CD14-positive monocyte (primary cell): ENCODE results near the gene FLNA. TPM values are rescaled to one million over a fixed set of nuclear protein-coding genes. Genes with fewer than 3 reads are reported as not detected.
"Not testable (repeated sequence)": the region's sequence is repeated elsewhere in the genome, so short reads cannot be mapped to it uniquely, and the experiment has no call there.

ENCODE experiments used
- DNase-seq, 3 donors: peaks; one replicate each; pipeline ENCODE4 v3.0.0-alpha.2; 2011 to 2022
- H2AFZ ChIP-seq: 2 replicates; pipeline ENCODE4 v1.6.0; 2012; ENCODE audit warnings: mild to moderate bottlenecking, low read depth, low read length, inconsistent platforms; ENCODE audit not compliant: insufficient read depth, poor library complexity, severe bottlenecking
- H3K27ac ChIP-seq, 2 donors: 1 replicate in 1 of 2; 2 replicates in 1 of 2; pipeline ENCODE4 v1.5.1; 2012 to 2013; ENCODE audit warnings: low read length in 2 of 2, control low read depth in 1 of 2, inconsistent platforms in 1 of 2, low read depth in 1 of 2, mild to moderate bottlenecking in 1 of 2
- H3K27me3 ChIP-seq, 2 donors: one replicate each; pipeline versions ENCODE4 v1.6.0 to v1.6.1; 2011 to 2013; ENCODE audit warnings: low read length in 2 of 2; ENCODE audit not compliant: control insufficient read depth in 2 of 2, insufficient read depth in 2 of 2
- H3K36me3 ChIP-seq, 2 donors: replicated peaks in 1 of 2; 1 replicate in 1 of 2; 2 replicates in 1 of 2; pipeline versions ENCODE4 v1.5.1 to v1.6.1; 2012 to 2013; ENCODE audit warnings: low read length in 2 of 2, control low read depth in 1 of 2, inconsistent platforms in 1 of 2, mild to moderate bottlenecking in 1 of 2; ENCODE audit not compliant: insufficient read depth in 2 of 2, control insufficient read depth in 1 of 2
- H3K4me1 ChIP-seq, 2 donors: 1 replicate in 1 of 2; 2 replicates in 1 of 2; pipeline versions ENCODE4 v1.5.1 to v1.6.1; 2012 to 2013; ENCODE audit warnings: low read length in 2 of 2, control low read depth in 1 of 2, inconsistent platforms in 1 of 2, mild to moderate bottlenecking in 1 of 2, moderate library complexity in 1 of 2; ENCODE audit not compliant: insufficient read depth in 2 of 2, control insufficient read depth in 1 of 2
- H3K4me2 ChIP-seq: replicated peaks from 2 replicates; pipeline ENCODE3; 2012; ENCODE audit warnings: low read length, moderate library complexity, mild to moderate bottlenecking; ENCODE audit not compliant: poor library complexity, severe bottlenecking; ENCODE audit errors: extremely low read depth
- H3K4me3 ChIP-seq, 3 experiments: fragments of 200-600 bp in 1 of 3; sonication (generic) in 1 of 3; replicated peaks in 1 of 3; 1 replicate in 2 of 3; 2 replicates in 1 of 3; pipeline ENCODE4 v1.5.1; 2011 to 2013; ENCODE audit warnings: low read length in 3 of 3, mild to moderate bottlenecking in 3 of 3, control low read depth in 2 of 3, low read depth in 2 of 3, inconsistent platforms in 1 of 3, moderate library complexity in 1 of 3
- H3K79me2 ChIP-seq: 2 replicates; pipeline ENCODE4 v1.6.0; 2012; ENCODE audit warnings: mild to moderate bottlenecking, control low read depth, inconsistent platforms, low read length, moderate library complexity; ENCODE audit not compliant: insufficient read depth
- H3K9ac ChIP-seq: 2 replicates; pipeline ENCODE4 v1.6.0; 2017; ENCODE audit warnings: low read length, mild to moderate bottlenecking; ENCODE audit not compliant: insufficient read depth, poor library complexity, severe bottlenecking
- H3K9me3 ChIP-seq, 2 donors: replicated peaks in 1 of 2; 1 replicate in 1 of 2; 2 replicates in 1 of 2; pipeline versions ENCODE4 v1.5.1 to v1.6.1; 2012 to 2013; ENCODE audit warnings: low read length in 2 of 2, control low read depth in 1 of 2; ENCODE audit not compliant: control insufficient read depth in 1 of 2, insufficient read depth in 1 of 2
- H4K20me1 ChIP-seq: 2 replicates; pipeline ENCODE4 v1.6.0; 2012; ENCODE audit warnings: mild to moderate bottlenecking, low read length, control low read depth, moderate library complexity; ENCODE audit not compliant: insufficient read depth
- H3K27ac Mint-ChIP-seq, 7 donors: one replicate each; pipeline ENCODE4 v1.8.0; 2020; ENCODE audit warnings: mild to moderate bottlenecking in 7 of 7, mixed read lengths in 7 of 7, moderate library complexity in 6 of 7, inconsistent platforms in 2 of 7
- H3K27me3 Mint-ChIP-seq, 3 donors: one replicate each; pipeline ENCODE4 v1.8.0; 2021 to 2022; ENCODE audit warnings: low read depth in 3 of 3, mild to moderate bottlenecking in 3 of 3, mixed read lengths in 3 of 3, moderate library complexity in 3 of 3, inconsistent platforms in 1 of 3
- H3K36me3 Mint-ChIP-seq, 2 donors: one replicate each; pipeline ENCODE4 v1.8.0; 2020; ENCODE audit warnings: mixed read lengths in 2 of 2, inconsistent platforms in 1 of 2, mild to moderate bottlenecking in 1 of 2
- H3K4me1 Mint-ChIP-seq: one replicate; pipeline ENCODE4 v1.8.0; 2020; ENCODE audit warnings: mild to moderate bottlenecking, mixed read lengths
- H3K4me3 Mint-ChIP-seq, 2 donors: one replicate each; pipeline ENCODE4 v1.8.0; 2020; ENCODE audit warnings: mild to moderate bottlenecking in 2 of 2, mixed read lengths in 2 of 2, moderate library complexity in 1 of 2
- H3K9me3 Mint-ChIP-seq, 7 donors: one replicate each; pipeline ENCODE4 v1.8.0; 2020 to 2022; ENCODE audit warnings: mixed read lengths in 7 of 7, mild to moderate bottlenecking in 6 of 7, moderate library complexity in 6 of 7, inconsistent platforms in 2 of 7
- WGBS: methylation state at CpG from one replicate; pipeline ENCODE4 v1.1.5; 2013; ENCODE audit warnings: missing lambda C conversion rate; ENCODE audit not compliant: insufficient coverage; 5-methylcytosine and 5-hydroxymethylcytosine counted together
- intact Hi-C, 2 donors: fragments of 100-400 bp; cut with micrococcal nuclease; formaldehyde crosslinking; loops; one replicate each; pipeline versions ENCODE4 v1.15.0 to v1.15.1; 2023
- polyA plus RNA-seq, 3 donors: library from polyadenylated mRNA; depleted of rRNA in 1 of 3; unstranded in 2 of 3; stranded (reverse) in 1 of 3; fragments of 300-500 nt in 2 of 3; fragments of >200 nt in 1 of 3; fragmentation: Illumina TruSeq in 2 of 3; gene quantifications; 1 replicate in 2 of 3; 2 replicates in 1 of 3; pipeline ENCODE4 v1.2.3, GENCODE V29; 2012 to 2021
- TF ChIP-seq, protein P1 (sequence below): fragments of 200-600 bp; IDR thresholded peaks from one replicate; pipeline ENCODE4 v1.8.0; 2022; ENCODE audit warnings: antibody characterized with exemption, mild to moderate bottlenecking

Gene FLNA
- polyA plus RNA-seq, 3 donors, result 111 to 874 (median 219) TPM

DNA sequence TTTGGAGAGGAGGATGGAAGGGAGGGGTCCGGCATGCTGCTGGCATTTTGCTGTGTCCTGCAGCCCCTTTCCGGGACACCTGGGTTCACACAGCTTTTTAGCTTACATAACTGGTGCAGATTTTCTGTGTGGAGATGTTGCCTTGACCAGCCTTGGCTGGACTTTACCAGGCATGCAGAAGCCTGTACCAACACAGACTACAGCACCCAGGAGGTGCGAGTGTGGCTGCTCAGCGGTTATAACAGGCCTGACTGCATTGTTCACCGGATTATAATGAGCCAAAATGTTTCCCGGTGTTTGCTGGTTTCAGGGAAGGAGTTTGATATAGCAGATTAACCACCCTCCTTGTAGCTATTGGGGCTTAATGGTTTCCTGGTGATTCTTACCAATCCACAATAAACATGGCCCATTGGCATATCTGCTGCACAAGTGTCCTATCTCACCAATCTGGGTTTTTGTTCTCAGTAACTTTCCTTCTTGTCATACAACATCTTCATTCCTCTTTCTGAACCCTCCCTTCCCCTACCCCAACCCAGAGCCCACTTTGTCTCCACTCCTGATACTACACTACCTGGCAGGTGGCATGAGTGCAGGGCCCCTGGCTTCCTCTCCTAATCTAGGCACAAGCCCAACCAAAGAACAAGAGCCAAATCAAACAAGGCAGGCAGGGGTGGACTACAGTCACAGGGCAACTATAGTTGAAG is 27.6 kb upstream of the FLNA start:
- peaks cover 0 to 14% (median 0%) of the 10 kb centered on the region in 3 donors for H3K27me3 Mint-ChIP-seq
- no peak for DNase-seq
- intact Hi-C loops, result loop anchor here in 1 of 2 donors (5.0 kb wide), 1 partner anchor 35 kb away; the partner anchor contains the start of gene GDI1

DNA sequence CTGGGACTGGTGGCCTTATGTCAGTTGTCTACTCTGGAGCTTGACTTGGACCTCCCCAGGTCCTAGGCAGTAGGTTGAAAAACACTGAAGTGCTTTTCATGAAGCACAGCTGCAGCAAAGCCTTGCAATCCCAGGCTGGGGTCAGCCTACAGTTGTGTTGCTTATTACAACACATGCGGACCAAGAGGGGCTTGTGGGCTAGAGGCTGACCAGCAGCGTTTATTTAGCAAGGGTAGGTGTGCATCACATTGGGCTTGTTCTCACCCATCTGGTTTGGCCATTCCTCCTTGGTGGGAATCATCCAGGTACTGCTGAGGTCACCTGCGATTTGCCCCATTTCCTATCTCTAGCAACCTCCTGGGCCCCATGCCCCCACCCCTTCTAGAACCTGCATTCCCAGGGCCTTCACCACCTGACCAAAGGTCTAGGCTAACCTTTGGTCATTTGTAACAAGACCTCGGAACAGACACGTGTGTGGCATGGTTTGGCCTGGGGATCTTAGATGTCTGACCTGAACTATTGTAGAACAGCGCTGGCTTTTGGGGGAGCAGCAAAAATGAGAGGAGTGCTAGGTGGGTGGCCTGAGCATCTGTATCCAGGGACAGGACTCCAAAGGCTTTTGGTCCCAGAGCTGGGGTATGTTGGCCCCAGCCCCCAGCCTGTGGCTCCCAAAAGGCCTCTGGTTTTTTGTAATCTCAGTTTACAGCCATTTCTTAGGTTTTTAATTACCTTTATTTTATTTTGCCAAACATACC is 26.8 kb upstream of the FLNA start:
- no peak overlapping the region for H3K4me3 ChIP-seq
- peaks cover 0 to 14% (median 0%) of the 10 kb centered on the region in 3 donors for H3K27me3 Mint-ChIP-seq
- H3K27me3 ChIP-seq, result no peaks in the 10 kb centered on the region
- no peak overlapping the region for H3K9ac ChIP-seq
- peaks cover 37 to 42% of the 10 kb centered on the region in 2 donors for H3K36me3 ChIP-seq
- TF ChIP-seq, protein P1, sequence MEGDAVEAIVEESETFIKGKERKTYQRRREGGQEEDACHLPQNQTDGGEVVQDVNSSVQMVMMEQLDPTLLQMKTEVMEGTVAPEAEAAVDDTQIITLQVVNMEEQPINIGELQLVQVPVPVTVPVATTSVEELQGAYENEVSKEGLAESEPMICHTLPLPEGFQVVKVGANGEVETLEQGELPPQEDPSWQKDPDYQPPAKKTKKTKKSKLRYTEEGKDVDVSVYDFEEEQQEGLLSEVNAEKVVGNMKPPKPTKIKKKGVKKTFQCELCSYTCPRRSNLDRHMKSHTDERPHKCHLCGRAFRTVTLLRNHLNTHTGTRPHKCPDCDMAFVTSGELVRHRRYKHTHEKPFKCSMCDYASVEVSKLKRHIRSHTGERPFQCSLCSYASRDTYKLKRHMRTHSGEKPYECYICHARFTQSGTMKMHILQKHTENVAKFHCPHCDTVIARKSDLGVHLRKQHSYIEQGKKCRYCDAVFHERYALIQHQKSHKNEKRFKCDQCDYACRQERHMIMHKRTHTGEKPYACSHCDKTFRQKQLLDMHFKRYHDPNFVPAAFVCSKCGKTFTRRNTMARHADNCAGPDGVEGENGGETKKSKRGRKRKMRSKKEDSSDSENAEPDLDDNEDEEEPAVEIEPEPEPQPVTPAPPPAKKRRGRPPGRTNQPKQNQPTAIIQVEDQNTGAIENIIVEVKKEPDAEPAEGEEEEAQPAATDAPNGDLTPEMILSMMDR, result no peak
- intact Hi-C loops, result loop anchor here in 1 of 2 donors (5.0 kb wide), 1 partner anchor 36 kb away; the partner anchor contains the start of gene GDI1
- peak overlapping the region in 1 of 2 donors; percentile 38 for H3K27ac ChIP-seq
- H3K9me3 Mint-ChIP-seq, result peaks cover 0 to 22% (median 4%) of the 10 kb centered on the region in 7 donors
- no peak overlapping the region for H3K4me3 Mint-ChIP-seq
- H2AFZ ChIP-seq, result no peak overlapping the region
- peaks cover 64% of the 10 kb centered on the region for H4K20me1 ChIP-seq
- H3K9me3 ChIP-seq, result no peaks in the 10 kb centered on the region
- peaks cover 20 to 28% of the 10 kb centered on the region in 2 donors for H3K4me1 ChIP-seq
- H3K4me2 ChIP-seq, result no peak overlapping the region
- H3K27ac Mint-ChIP-seq, result peak overlapping the region in 4 of 7 donors; percentile 19 to 84 (median 49)
- peaks cover 15% of the 10 kb centered on the region for H3K4me1 Mint-ChIP-seq
- peak in 1 of 3 donors; percentile 2 for DNase-seq
- H3K79me2 ChIP-seq, result peaks cover 24% of the 10 kb centered on the region
- WGBS, result 73% methylated on average over 3 of the region's 6 CpGs
- peaks cover 41 to 56% of the 10 kb centered on the region in 2 donors for H3K36me3 Mint-ChIP-seq

More for the DNA sequence above, 27.6 kb upstream of the FLNA start:
- H3K27ac Mint-ChIP-seq, result peak overlapping the region in 4 of 7 donors; percentile 19 to 73 (median 51)
- Histone ChIP-seq H3K4me3 (no peak overlapping the region), H3K27me3 (no peaks in the 10 kb centered on the region), H3K9me3 (no peaks in the 10 kb centered on the region), H2AFZ (no peak overlapping the region), H3K27ac (peak overlapping the region in 1 of 2 donors; percentile 12), H3K4me1 (peaks cover 17 to 23% of the 10 kb centered on the region in 2 donors), H3K4me2 (no peak overlapping the region), H3K79me2 (peaks cover 24% of the 10 kb centered on the region), H3K9ac (no peak overlapping the region), H4K20me1 (peaks cover 64% of the 10 kb centered on the region), H3K36me3 (peaks cover 37 to 42% of the 10 kb centered on the region in 2 donors)
- peaks cover 17% of the 10 kb centered on the region for H3K4me1 Mint-ChIP-seq
- peaks cover 0 to 18% (median 4%) of the 10 kb centered on the region in 7 donors for H3K9me3 Mint-ChIP-seq
- no CpG with 5 or more reads among the region's 6 CpGs for WGBS
- H3K36me3 Mint-ChIP-seq, result peaks cover 41 to 56% of the 10 kb centered on the region in 2 donors
- no peak overlapping the region for H3K4me3 Mint-ChIP-seq
- TF ChIP-seq, protein P1, result no peak

DNA sequence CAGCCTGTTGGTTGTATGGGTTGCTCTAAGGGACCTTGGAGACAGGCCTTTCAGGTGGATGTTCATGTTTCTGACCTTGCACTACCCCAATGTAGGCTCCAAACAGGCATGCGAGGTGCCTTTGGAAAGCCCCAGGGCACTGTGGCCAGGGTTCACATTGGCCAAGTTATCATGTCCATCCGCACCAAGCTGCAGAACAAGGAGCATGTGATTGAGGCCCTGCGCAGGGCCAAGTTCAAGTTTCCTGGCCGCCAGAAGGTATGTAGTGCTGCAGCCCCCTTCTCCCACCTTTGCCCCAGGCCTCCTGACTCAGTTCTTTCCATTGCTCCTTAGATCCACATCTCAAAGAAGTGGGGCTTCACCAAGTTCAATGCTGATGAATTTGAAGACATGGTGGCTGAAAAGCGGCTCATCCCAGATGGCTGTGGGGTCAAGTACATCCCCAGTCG is 26.0 kb upstream of the FLNA start:
- no CpG with 5 or more reads among the region's 6 CpGs for WGBS
- peaks cover 20 to 28% of the 10 kb centered on the region in 2 donors for H3K4me1 ChIP-seq
- H3K79me2 ChIP-seq, result peaks cover 23% of the 10 kb centered on the region
- peaks cover 63% of the 10 kb centered on the region for H4K20me1 ChIP-seq
- Mint-ChIP-seq H3K9me3 (peaks cover 0 to 22% (median 4%) of the 10 kb centered on the region in 7 donors), H3K27ac (peak overlapping the region in 4 of 7 donors; percentile 13 to 54 (median 50)), H3K4me3 (peak overlapping the region in 1 of 2 donors; percentile 97), H3K36me3 (peaks cover 40 to 54% of the 10 kb centered on the region in 2 donors), H3K4me1 (peaks cover 15% of the 10 kb centered on the region), H3K27me3 (peaks cover 0 to 14% (median 0%) of the 10 kb centered on the region in 3 donors)
- peaks cover 36 to 42% of the 10 kb centered on the region in 2 donors for H3K36me3 ChIP-seq
- H3K9me3 ChIP-seq, H3K9ac ChIP-seq, H3K4me2 ChIP-seq, DNase-seq, H2AFZ ChIP-seq, H3K27me3 ChIP-seq: not testable (repeated sequence)
- H3K4me3 ChIP-seq, result peak overlapping the region in 1 of 3 experiments; percentile 81
- intact Hi-C loops, result loop anchor here in 1 of 2 donors (5.0 kb wide), 1 partner anchor 37 kb away; the partner anchor contains the start of gene GDI1
- H3K27ac ChIP-seq, result peak overlapping the region in 1 of 2 donors; percentile 100
